ENCODE measurements around the gene HNF4A.

GRCh38 chr20:44390280-44390679, 34.8 kb downstream of the HNF4A start:
- TF ChIP-seq CTCF (IDR thresholded peaks at IDR 0.05) (no peak), CBFB (CRISPR knock-in tag; IDR thresholded peaks at IDR 0.05; ENCODE audit: low read depth) (no peak), SMAD4 (CRISPR knock-in tag; IDR thresholded peaks at IDR 0.05) (no peak), STAT6 (CRISPR knock-in tag; conservative IDR thresholded peaks at IDR 0.05; ENCODE audit: low read depth) (no peak), ATF3 (CRISPR knock-in tag; conservative IDR thresholded peaks at IDR 0.05) (no peak), ATF2 (CRISPR knock-in tag; IDR thresholded peaks at IDR 0.05; ENCODE audit: borderline replicate concordance, low read depth) (no peak), TCF7 (CRISPR knock-in tag; IDR thresholded peaks at IDR 0.05; ENCODE audit: low read depth) (no peak), ZNF423 (CRISPR knock-in tag; IDR thresholded peaks at IDR 0.05) (no peak), NR2C2 (CRISPR knock-in tag; IDR thresholded peaks at IDR 0.05) (no peak)
